HCT116 (cell line): Measurements from ENCODE around the gene SYP. TPM values are rescaled to one million over a fixed set of nuclear protein-coding genes. Genes with fewer than 3 reads are reported as not detected.

Experiments used
- ATAC-seq: fragments of 200-7000 bp; cut with Tn5 transposase; 2 replicates; pipeline ENCODE4 v1.9.1; 2020; ENCODE audit warnings: mild to moderate bottlenecking, moderate library complexity
- BruUV-seq: library from RNA; stranded (reverse); fragments of 400-500 nt; replicated peaks from 2 replicates; lab custom pipeline; 2021; lab: Mats Ljungman, UMichigan
- CTCF ChIA-PET: fragments of 300-600 bp; sonication (Branson Sonifier 250); formaldehyde crosslinking; loops from one replicate; lab custom pipeline; 2021; ENCODE audit warnings: antibody characterized with exemption; lab: Charles Lee
- POLR2A ChIA-PET: fragments of 300-600, 350-600 bp; sonication (Branson Sonifier 250); formaldehyde crosslinking; loops from one replicate; lab custom pipeline; 2021; ENCODE audit warnings: antibody characterized with exemption; lab: Charles Lee
- RAD21 ChIA-PET, 2 experiments: fragments of 300-600 bp; sonication (Branson Sonifier 250); formaldehyde crosslinking; loops; one replicate each; lab custom pipeline; 2023; ENCODE audit warnings: low total read pairs in 2 of 2; ENCODE audit not compliant: uncharacterized antibody in 2 of 2, unreplicated experiment in 2 of 2, low non-redundant PET in 1 of 2; lab: Charles Lee
- DNase-seq: peaks from one replicate; pipeline ENCODE4 v3.0.0-alpha.2; 2010; ENCODE audit warnings: low read depth, low spot score
- H2AFZ ChIP-seq: fragments of 200-600 bp; shearing (Covaris generic), sonication (generic); 2 replicates; pipeline ENCODE4 v1.6.1; 2017; ENCODE audit warnings: low read depth, mixed run types, mixed read lengths, antibody characterized with exemption, low read length; ENCODE audit not compliant: poor library complexity, severe bottlenecking
- H3K27ac ChIP-seq: 2 replicates; pipeline ENCODE4 v1.5.1; 2012; ENCODE audit warnings: low read depth, low read length
- H3K27me3 ChIP-seq: fragments of 200-600 bp; sonication (generic); 2 replicates; pipeline ENCODE4 v1.6.1; 2016; ENCODE audit warnings: mixed run types, low read length, mixed read lengths; ENCODE audit not compliant: insufficient read depth
- H3K36me3 ChIP-seq, 2 experiments: fragments of 200-500 bp in 1 of 2; fragments of 200-600 bp in 1 of 2; sonication (Bioruptor generic) in 1 of 2; sonication (generic) in 1 of 2; 2 replicates each; pipeline versions ENCODE4 v1.5.1 to v1.6.1; 2014 to 2016; ENCODE audit warnings: low read length in 2 of 2, inconsistent platforms in 1 of 2, mixed read lengths in 1 of 2, mixed run types in 1 of 2; ENCODE audit not compliant: insufficient read depth in 2 of 2, control insufficient read depth in 1 of 2
- H3K4me1 ChIP-seq, 2 experiments: fragments of 200-600 bp in 1 of 2; sonication (generic) in 1 of 2; 2 replicates each; pipeline versions ENCODE4 v1.5.1 to v1.6.1; 2012 to 2017; ENCODE audit warnings: low read length in 2 of 2, inconsistent platforms in 1 of 2, mild to moderate bottlenecking in 1 of 2, mixed read lengths in 1 of 2, mixed run types in 1 of 2, moderate library complexity in 1 of 2; ENCODE audit not compliant: insufficient read depth in 2 of 2, control insufficient read depth in 1 of 2
- H3K4me2 ChIP-seq: fragments of 200-600 bp; sonication (generic); 2 replicates; pipeline ENCODE4 v1.6.1; 2017; ENCODE audit warnings: mixed run types, low read length, mixed read lengths
- H3K4me3 ChIP-seq, 2 experiments: fragments of 200-600 bp in 1 of 2; sonication (generic) in 1 of 2; replicated peaks in 1 of 2; 2 replicates each; pipeline ENCODE4 v1.5.1; 2011 to 2016; ENCODE audit warnings: low read length in 2 of 2, control low read depth in 1 of 2, low read depth in 1 of 2, mild to moderate bottlenecking in 1 of 2, mixed read lengths in 1 of 2, mixed run types in 1 of 2
- H3K79me2 ChIP-seq: fragments of 200-600 bp; sonication (generic); 2 replicates; pipeline ENCODE4 v1.6.1; 2017; ENCODE audit warnings: mild to moderate bottlenecking, mixed run types, low read length, moderate library complexity, mixed read lengths; ENCODE audit not compliant: insufficient read depth
- H3K9ac ChIP-seq: fragments of 200-600 bp; sonication (generic); 2 replicates; pipeline ENCODE4 v1.6.1; 2016; ENCODE audit warnings: low read length, mixed read lengths
- H3K9me2 ChIP-seq: fragments of 200-600 bp; sonication (generic), shearing (Covaris generic); 2 replicates; pipeline ENCODE4 v1.6.1; 2017; ENCODE audit warnings: mixed run types, mild to moderate bottlenecking, moderate library complexity; ENCODE audit not compliant: insufficient read depth
- H3K9me3 ChIP-seq, 2 experiments: fragments of 200-500 bp in 1 of 2; fragments of 200-600 bp in 1 of 2; sonication (Bioruptor generic) in 1 of 2; sonication (generic) in 1 of 2; 2 replicates each; pipeline ENCODE4 v1.6.1; 2014 to 2017; ENCODE audit warnings: low read length in 2 of 2, mixed read lengths in 2 of 2, inconsistent platforms in 1 of 2, low read depth in 1 of 2, mild to moderate bottlenecking in 1 of 2, mixed run types in 1 of 2, moderate library complexity in 1 of 2; ENCODE audit not compliant: control insufficient read depth in 1 of 2, insufficient read depth in 1 of 2
- H4K20me1 ChIP-seq: fragments of 200-600 bp; sonication (generic), shearing (Covaris generic); 2 replicates; pipeline ENCODE4 v1.6.1; 2017; ENCODE audit warnings: mixed run types, mild to moderate bottlenecking, moderate library complexity; ENCODE audit not compliant: insufficient read depth
- ELF1 ChIP-seq: IDR thresholded peaks from 2 replicates; pipeline ENCODE4 v1.6.1; 2012; ENCODE audit warnings: low read depth, borderline replicate concordance
- EZH2phosphoT487 ChIP-seq: fragments of 200-600 bp; IDR thresholded peaks from 2 replicates; pipeline ENCODE4 v1.6.1; 2018; ENCODE audit warnings: antibody characterized with exemption, borderline replicate concordance
- POLR2A ChIP-seq: IDR thresholded peaks from 2 replicates; pipeline ENCODE4 v1.7.0; 2011; ENCODE audit warnings: borderline replicate concordance; ENCODE audit not compliant: insufficient read depth, insufficient read length; ENCODE audit errors: extremely low read depth
- RAD21 ChIP-seq: IDR thresholded peaks from 2 replicates; pipeline ENCODE4 v1.6.1; 2012; ENCODE audit warnings: low read depth, mild to moderate bottlenecking
- SP1 ChIP-seq: IDR thresholded peaks from 2 replicates; pipeline ENCODE4 v1.6.1; 2012; ENCODE audit warnings: low read depth
- SRF ChIP-seq: IDR thresholded peaks from 2 replicates; pipeline ENCODE4 v1.6.1; 2012; ENCODE audit warnings: low read depth
- TCF7L2 ChIP-seq: IDR thresholded peaks from 2 replicates; pipeline ENCODE4 v1.7.0; 2011; ENCODE audit warnings: borderline replicate concordance, inconsistent platforms; ENCODE audit not compliant: insufficient read depth, insufficient read length; ENCODE audit errors: extremely low read depth
- YY1 ChIP-seq: IDR thresholded peaks from 2 replicates; pipeline ENCODE4 v1.6.1; 2011; ENCODE audit warnings: low read length, low read depth, moderate library complexity, mild to moderate bottlenecking; ENCODE audit not compliant: insufficient replicate concordance; ENCODE audit errors: extremely low read depth
- intact Hi-C: fragments of 100-400 bp; cut with micrococcal nuclease; formaldehyde crosslinking; loops from 2 replicates; pipeline ENCODE4 v1.10.0; 2022
- total RNA-seq: library from RNA; stranded (reverse); gene quantifications from one replicate; pipeline ENCODE4 v1.2.1, GENCODE V29; 2021; ENCODE audit not compliant: unreplicated experiment
- TF ChIP-seq, protein P1 (sequence below): IDR thresholded peaks from 2 replicates; pipeline ENCODE4 v1.6.1; 2011; ENCODE audit warnings: mild to moderate bottlenecking, low read length, moderate library complexity; ENCODE audit not compliant: insufficient replicate concordance; ENCODE audit errors: extremely low read depth
- TF ChIP-seq, protein P2 (sequence below): IDR thresholded peaks from 2 replicates; pipeline ENCODE4 v1.6.1; 2012
- TF ChIP-seq, protein P3 (sequence below): IDR thresholded peaks from 2 replicates; pipeline ENCODE4 v1.6.1; 2012; ENCODE audit warnings: low read depth

The SYP gene
- total RNA-seq, 1 experiment from 2014 or later = 1.2 TPM

DNA sequence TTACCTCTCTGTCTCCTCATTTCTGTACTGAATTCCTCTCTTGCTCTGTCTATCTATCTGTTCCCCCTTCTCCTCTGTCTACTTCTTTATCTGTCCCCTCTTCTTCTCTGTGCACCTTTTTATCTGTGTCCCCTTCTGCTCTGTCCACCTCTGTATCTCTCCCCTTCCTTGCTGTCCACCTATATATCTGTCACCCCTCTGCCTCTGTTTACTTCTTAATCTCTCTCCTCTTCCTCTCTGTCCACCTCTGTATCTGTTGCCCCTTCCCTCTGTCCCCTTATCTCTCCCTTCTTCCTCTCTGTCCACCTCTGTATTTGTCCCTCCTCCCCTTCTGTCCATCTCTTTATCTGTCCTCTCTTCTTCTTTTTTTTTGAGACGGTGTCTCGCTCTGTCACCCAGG lies 44.2 kb upstream of the SYP start:
- TF ChIP-seq YY1 (no peak), EZH2phosphoT487 (no peak), ELF1 (no peak)
- TF ChIP-seq, protein P1, sequence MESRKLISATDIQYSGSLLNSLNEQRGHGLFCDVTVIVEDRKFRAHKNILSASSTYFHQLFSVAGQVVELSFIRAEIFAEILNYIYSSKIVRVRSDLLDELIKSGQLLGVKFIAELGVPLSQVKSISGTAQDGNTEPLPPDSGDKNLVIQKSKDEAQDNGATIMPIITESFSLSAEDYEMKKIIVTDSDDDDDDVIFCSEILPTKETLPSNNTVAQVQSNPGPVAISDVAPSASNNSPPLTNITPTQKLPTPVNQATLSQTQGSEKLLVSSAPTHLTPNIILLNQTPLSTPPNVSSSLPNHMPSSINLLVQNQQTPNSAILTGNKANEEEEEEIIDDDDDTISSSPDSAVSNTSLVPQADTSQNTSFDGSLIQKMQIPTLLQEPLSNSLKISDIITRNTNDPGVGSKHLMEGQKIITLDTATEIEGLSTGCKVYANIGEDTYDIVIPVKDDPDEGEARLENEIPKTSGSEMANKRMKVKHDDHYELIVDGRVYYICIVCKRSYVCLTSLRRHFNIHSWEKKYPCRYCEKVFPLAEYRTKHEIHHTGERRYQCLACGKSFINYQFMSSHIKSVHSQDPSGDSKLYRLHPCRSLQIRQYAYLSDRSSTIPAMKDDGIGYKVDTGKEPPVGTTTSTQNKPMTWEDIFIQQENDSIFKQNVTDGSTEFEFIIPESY = no peak
- TF ChIP-seq, all 23 proteins: peak for 0
- H3K9me3 ChIP-seq = no peaks in the 10 kb centered on the region
- ChIA-PET POLR2A (no interaction called here), CTCF (no interaction called here), RAD21 (no interaction called here)
- ATAC-seq = no peak
- no peak overlapping the region for H3K4me2 ChIP-seq
- H3K9me2 ChIP-seq = no peaks in the 10 kb centered on the region
- H2AFZ ChIP-seq = no peak overlapping the region
- H3K9ac ChIP-seq = no peak overlapping the region
- intact Hi-C loops = no loop called here
- peaks cover 0 to 8% of the 10 kb centered on the region in 2 experiments; a peak in 1 of 4 replicates for H3K4me1 ChIP-seq
- H3K4me3 ChIP-seq = no peak overlapping the region
- no peak for DNase-seq
- H4K20me1 ChIP-seq = no peaks in the 10 kb centered on the region
- no peaks in the 10 kb centered on the region for H3K36me3 ChIP-seq
- H3K79me2 ChIP-seq = no peaks in the 10 kb centered on the region
- H3K27me3 ChIP-seq = no peaks in the 10 kb centered on the region
- BruUV-seq = no TSS peak
- no peak overlapping the region for H3K27ac ChIP-seq

DNA sequence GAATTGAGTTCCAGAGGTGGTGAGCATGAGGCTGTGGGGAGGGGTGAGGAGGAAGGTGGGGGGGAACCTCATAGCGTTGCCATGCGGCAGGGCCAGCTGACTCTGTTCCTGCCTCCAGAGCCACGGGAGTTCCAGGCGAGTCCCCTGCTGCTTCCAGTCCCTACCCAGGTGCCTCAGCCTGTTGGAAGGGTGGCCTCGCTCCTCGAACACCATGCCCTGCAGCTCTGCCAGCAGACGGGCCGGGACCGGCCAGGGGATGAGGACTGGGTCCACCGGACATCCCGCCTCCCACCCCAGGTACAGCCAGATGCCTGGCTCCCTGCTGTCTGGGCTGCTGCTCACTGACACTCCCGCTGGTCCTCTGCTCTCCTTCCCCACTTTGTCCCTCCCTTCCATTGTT lies 43.2 kb upstream of the SYP start:
- H3K4me2 ChIP-seq = no peak overlapping the region
- intact Hi-C loops = no loop called here
- TF ChIP-seq TCF7L2 (no peak), SRF (no peak), POLR2A (no peak), SP1 (no peak), EZH2phosphoT487 (no peak), YY1 (no peak), RAD21 (no peak)
- TF ChIP-seq, protein P2, sequence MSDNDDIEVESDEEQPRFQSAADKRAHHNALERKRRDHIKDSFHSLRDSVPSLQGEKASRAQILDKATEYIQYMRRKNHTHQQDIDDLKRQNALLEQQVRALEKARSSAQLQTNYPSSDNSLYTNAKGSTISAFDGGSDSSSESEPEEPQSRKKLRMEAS = no peak
- TF ChIP-seq, protein P1 = no peak
- TF ChIP-seq, protein P3, sequence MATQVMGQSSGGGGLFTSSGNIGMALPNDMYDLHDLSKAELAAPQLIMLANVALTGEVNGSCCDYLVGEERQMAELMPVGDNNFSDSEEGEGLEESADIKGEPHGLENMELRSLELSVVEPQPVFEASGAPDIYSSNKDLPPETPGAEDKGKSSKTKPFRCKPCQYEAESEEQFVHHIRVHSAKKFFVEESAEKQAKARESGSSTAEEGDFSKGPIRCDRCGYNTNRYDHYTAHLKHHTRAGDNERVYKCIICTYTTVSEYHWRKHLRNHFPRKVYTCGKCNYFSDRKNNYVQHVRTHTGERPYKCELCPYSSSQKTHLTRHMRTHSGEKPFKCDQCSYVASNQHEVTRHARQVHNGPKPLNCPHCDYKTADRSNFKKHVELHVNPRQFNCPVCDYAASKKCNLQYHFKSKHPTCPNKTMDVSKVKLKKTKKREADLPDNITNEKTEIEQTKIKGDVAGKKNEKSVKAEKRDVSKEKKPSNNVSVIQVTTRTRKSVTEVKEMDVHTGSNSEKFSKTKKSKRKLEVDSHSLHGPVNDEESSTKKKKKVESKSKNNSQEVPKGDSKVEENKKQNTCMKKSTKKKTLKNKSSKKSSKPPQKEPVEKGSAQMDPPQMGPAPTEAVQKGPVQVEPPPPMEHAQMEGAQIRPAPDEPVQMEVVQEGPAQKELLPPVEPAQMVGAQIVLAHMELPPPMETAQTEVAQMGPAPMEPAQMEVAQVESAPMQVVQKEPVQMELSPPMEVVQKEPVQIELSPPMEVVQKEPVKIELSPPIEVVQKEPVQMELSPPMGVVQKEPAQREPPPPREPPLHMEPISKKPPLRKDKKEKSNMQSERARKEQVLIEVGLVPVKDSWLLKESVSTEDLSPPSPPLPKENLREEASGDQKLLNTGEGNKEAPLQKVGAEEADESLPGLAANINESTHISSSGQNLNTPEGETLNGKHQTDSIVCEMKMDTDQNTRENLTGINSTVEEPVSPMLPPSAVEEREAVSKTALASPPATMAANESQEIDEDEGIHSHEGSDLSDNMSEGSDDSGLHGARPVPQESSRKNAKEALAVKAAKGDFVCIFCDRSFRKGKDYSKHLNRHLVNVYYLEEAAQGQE = no peak

More for the DNA sequence above, 43.2 kb upstream of the SYP start:
- Histone ChIP-seq H4K20me1 (no peaks in the 10 kb centered on the region), H3K79me2 (no peaks in the 10 kb centered on the region), H3K4me1 (peaks cover 0 to 8% of the 10 kb centered on the region in 2 experiments; a peak in 1 of 4 replicates), H3K9ac (no peak overlapping the region), H3K36me3 (no peaks in the 10 kb centered on the region), H3K4me3 (no peak overlapping the region), H3K9me2 (no peaks in the 10 kb centered on the region), H2AFZ (no peak overlapping the region), H3K9me3 (no peaks in the 10 kb centered on the region), H3K27ac (no peak overlapping the region), H3K27me3 (no peaks in the 10 kb centered on the region)
- no TSS peak for BruUV-seq
- CTCF ChIA-PET = no interaction called here
- no peak for ATAC-seq
- RAD21 ChIA-PET = no interaction called here
- DNase-seq = no peak
- POLR2A ChIA-PET = no interaction called here
